GM19035 (cell line): ENCODE data around the gene DPPA4.

Experiments used
- ATAC-seq: cut with Tn5 transposase; IDR thresholded peaks from one replicate; pipeline ENCODE4 v1.9.1; 2021; ENCODE audit not compliant: unreplicated experiment

The DPPA4 gene

DNA sequence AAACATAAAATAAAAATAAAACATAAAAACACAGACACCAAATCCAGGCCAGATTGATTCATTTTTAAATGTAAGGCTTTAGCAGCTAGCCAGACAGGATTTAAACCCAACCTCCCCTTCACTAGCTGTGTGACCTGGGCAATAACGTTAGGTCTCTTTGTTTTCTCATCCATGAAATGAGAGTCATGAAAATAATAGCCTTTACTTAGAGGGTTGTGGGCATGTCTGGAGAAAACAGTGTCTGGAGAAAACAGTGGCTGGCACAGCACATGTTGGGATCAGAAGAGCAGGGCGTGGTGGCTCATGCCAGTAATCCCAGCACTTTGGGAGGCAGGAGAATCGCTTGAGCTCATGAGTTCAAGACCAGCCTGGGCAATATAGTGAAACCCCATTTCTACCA, 1.9 kb upstream of the DPPA4 start:
- ATAC-seq: no peak

DNA sequence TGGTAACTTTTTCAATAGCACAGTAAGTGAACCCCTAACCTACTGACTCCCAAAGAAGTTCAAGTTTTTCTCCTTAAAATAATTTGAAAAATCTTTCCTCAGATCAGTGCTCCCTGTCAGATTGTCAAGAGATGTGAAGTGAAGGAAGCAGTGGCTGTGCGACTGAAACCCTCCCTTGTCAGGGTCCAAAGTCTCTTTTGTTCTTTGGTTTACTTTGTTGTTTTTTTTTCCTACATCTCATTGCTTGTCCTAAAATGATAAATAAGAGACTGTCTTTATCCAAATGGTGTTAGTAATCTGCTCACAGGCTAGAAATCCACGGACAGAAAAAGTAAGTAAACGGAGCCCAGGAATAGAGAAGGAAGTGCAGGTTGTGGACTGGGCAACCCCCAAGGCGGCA, 976 bp upstream of the DPPA4 start:
- ATAC-seq: no peak

DNA sequence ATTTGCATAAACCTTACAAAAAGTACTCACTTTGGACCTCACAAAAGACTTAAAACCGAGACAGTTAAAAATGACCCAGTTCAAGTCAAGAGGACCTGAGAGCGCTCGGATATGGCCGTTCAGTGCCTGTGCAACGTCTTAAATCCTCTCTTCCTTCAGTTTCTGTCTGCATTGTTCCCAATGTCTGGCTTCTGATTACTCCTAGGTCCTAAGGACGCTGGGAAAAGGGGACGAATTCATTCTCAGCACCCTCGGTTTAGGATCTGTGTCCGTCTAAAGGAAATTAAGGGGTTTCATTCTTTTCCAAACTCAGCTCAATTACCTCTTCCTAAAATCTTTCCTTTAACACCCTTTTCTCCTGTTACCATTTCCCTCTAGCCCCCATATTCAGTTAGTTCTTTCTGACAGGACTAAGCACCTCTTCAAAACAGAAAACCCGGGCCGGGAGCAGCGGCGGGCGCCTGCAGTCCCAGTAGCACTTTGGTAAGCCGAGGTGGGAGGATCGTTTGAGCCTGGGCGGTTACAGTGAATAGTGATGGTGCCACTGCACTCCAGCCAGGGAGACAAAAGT, 970 bp downstream of the DPPA4 start:
- ATAC-seq: no peak

- ATAC-seq: no peak
These were observed 2.8 kb downstream of the DPPA4 start for GRCh38 chr3:109334572-109334971.

DNA sequence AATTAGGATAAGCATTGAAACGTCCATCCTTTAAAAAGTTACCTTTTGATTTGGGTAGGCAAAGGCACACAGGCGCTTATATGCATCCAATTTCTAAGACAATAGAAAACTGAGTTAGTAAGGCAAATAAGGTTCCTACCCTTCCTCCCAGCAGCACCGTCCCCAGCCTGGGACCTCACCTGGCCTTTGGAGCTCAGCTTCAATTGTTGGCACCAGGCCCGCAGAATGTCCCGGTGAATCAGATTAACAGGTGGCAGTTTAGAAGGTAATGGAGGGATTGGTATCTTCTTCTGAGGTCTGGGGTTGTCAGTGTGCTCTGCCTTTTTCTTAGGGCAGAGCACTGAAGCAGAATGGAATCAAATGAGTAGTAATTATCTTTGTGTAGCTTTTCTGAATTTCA, 5.7 kb downstream of the DPPA4 start:
- ATAC-seq: no peak

- ATAC-seq: no peak
These were observed 6.9 kb downstream of the DPPA4 start for GRCh38 chr3:109330405-109330804.

- no peak for ATAC-seq
These were observed 9.1 kb downstream of the DPPA4 start for GRCh38 chr3:109328202-109328601.

DNA sequence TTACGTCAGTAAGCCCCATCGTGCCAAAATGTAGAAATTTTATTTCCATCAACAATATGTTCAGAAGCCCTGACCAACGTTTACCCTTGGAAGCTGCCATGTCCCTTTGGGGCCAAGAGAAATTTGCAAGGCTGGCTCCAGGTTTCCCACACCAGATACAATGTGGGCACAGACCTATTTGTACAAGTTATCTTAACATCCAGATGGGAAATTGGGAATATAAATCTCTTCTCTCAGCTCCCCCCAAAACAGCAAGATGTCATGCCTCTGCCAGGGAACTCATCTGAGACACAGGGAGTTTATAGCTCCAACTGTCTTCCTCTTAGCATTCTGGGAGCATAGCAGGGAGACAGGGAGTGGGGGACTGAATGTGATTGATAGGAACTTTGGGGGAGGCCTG, 11.7 kb downstream of the DPPA4 start:
- ATAC-seq: no peak

- no peak for ATAC-seq
These were observed 12.2 kb downstream of the DPPA4 start for GRCh38 chr3:109325109-109325508.

DNA sequence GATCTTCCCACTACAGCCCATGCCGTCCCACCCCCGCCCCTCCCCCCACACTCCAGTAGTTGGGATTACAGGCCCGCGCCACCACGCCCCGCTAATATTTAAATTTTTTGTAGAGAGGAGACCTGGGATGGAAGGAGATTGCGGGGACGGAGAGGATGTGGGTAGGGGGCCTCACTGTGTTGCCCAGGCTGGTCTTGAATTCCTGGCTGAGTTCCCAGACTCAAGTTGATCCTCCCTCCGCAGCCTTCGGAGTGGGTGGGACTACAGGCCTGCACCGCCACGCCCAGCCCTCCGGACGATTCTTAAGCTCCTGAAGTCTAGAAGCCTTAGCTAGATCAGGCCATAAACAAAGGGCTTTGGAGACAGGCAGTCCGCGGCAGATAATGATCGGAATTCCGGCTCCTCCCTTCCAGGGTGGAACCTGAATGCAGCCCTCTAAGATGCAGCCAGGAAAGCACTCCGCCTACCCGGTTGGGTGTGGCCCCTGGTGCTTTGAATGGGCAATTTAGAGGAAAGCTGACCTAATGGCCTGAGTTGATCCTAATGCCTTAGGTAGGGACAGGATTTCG, 21.1 kb downstream of the DPPA4 start, which contains the start of gene DPPA2:
Gene DPPA2 (minus strand): TSS at position 356 of the 569 bp plus-strand sequence. CDS start 1,975 bp downstream, outside the sequence.
- no peak for ATAC-seq

GRCh38 chr3:109313061-109313460, 24.3 kb downstream of the DPPA4 start:
- no peak for ATAC-seq

DNA sequence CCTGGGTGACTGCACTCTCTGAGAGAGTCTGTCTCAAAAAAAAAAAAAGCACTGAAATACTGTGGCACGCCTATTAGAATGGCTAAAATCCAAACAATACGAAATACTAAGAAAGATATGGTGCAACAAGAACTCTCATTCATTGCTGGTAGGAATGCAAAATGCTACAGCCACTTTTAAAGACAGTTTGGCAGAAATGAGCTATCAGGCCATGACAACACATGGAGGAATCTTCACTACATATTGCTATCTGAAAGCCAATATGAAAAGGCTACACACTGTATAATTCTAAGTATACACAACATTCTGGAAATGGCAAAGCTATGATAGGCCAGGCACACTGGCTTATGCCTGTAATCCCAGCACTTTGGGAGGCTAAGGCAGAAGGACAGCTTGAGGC, 39.9 kb downstream of the DPPA4 start:
- ATAC-seq: no peak

DNA sequence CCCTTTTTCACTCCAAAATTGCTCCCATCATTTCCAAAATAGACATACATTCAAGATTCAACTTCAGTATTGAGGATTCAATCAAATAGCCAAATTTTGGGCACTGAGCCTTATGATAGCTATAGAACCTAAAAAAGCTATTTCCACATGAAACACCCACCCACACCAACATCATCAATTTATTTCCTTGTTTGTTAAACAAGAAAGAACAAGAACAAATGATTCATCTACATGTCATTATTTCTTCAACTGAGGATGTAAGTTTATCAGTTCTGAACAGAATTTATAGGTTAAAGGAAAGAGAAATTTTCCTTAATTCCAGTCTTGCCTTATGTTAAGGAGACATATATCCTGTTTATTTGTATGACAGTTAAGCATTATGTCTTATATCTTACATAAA, 53.3 kb downstream of the DPPA4 start:
- ATAC-seq: no peak

DNA sequence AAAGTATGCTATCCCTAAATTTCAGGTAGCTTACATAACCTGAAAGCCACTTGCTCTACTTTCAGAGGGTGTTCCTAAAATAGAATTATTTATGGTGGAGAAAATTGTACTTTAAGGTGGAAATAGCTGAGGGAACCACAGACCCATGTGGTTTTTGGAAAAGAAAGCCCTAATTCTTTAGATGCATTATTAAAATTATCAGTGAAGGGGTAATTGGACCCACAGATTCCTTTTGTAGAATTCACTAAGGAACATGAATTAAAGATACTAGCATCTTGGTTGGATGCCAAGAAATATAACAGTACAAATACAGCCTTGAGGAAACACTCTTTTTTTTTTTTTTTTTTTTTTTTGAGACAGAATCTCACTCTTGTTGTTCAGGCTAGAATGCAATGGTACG, 58.8 kb downstream of the DPPA4 start:
- no peak for ATAC-seq

DNA sequence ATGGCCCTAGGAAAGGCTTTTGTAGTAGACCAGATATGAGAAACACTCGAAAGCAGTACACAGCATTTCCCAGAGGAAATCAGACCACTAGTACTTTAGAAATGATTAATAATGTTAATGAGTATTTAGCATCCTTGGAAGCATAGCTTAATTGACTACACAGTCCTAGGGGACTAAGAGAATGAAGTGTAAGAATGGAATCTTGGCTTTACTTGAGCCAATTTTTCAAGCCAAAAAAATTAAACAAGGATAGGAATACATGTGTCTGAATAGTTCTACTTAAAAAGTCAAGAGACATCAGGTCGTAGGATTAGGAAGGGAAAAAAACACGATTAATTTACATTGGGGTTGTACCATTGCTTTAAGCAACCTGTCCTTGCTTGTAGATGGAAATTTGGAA, 59.2 kb downstream of the DPPA4 start:
- no peak for ATAC-seq
